ENCODE measurements around the gene APCDD1.

- TF ChIP-seq CTCF (IDR thresholded peaks at IDR 0.05 in 4 of 5, conservative IDR thresholded peaks at IDR 0.05 in 1 of 5): no peak
- no peak for TF ChIP-seq POLR2A (IDR thresholded peaks at IDR 0.05)
Observed at GRCh38 chr18:10514601-10515000, 60.2 kb downstream of the APCDD1 start.
